ENCODE measurements around the gene NEMP1.

Gene NEMP1

DNA sequence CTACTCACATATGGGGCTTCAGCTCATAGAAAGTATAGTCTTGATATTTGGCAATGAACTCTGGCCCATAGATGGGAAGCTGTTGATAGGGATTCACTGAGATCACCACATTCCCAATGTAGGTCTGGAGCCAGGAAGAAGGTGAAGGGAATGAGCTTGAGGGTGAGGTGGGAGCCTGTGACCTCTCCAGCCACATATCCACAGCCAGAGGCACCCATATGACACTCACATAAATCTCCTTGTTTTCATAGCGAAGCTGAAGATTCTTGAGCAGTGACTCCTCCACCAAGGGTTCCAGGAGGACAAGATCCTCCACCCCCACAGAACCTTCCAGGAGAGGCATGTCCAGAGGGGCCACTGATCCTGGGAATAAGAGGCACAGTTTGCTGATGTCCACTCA, 30.6 kb downstream of the NEMP1 start:
- Histone ChIP-seq H3K4me1 (ENCODE audit: control extremely low read depth in 1 of 4, control insufficient read depth in 4 of 4, insufficient read depth in 4 of 4, low read length in 3 of 4) (peaks cover 0 to 28% (median 7%) of the 10 kb centered on the region in 4 experiments), H3K4me3 (ENCODE audit: control insufficient read depth in 1 of 7, extremely low read depth in 1 of 7, insufficient read depth in 4 of 7, low read depth in 2 of 7, low read length in 6 of 7) (no peak overlapping the region), H3K36me3 (ENCODE audit: control insufficient read depth in 4 of 4, insufficient read depth in 4 of 4, low read length in 3 of 4) (no peaks in the 10 kb centered on the region), H3K27me3 (replicated peaks in 2 of 5; ENCODE audit: control insufficient read depth in 4 of 5, insufficient read depth in 5 of 5, low read length in 4 of 5) (no peaks in the 10 kb centered on the region), H3K9me3 (ENCODE audit: control extremely low read depth in 1 of 5, control insufficient read depth in 4 of 5, insufficient read depth in 2 of 5, low read depth in 1 of 5, low read length in 4 of 5) (no peaks in the 10 kb centered on the region), H3K27ac (ENCODE audit: insufficient read depth in 1 of 2, low read depth in 1 of 2, low read length in 2 of 2, poor library complexity in 1 of 2, severe bottlenecking in 2 of 2) (no peak overlapping the region)
- no CpG with 5 or more reads among the region's 1 CpG for WGBS (ENCODE audit: insufficient coverage)
- no peak for DNase-seq
- CTCF ChIA-PET: interaction anchor here (0.8 to 4.4 kb wide), 8 partner anchors 11 to 125 kb away, joined by 3 to 25 read pairs (median 5); no protein-coding TSS in a partner anchor
- POLR2A ChIA-PET: no interaction called here

DNA sequence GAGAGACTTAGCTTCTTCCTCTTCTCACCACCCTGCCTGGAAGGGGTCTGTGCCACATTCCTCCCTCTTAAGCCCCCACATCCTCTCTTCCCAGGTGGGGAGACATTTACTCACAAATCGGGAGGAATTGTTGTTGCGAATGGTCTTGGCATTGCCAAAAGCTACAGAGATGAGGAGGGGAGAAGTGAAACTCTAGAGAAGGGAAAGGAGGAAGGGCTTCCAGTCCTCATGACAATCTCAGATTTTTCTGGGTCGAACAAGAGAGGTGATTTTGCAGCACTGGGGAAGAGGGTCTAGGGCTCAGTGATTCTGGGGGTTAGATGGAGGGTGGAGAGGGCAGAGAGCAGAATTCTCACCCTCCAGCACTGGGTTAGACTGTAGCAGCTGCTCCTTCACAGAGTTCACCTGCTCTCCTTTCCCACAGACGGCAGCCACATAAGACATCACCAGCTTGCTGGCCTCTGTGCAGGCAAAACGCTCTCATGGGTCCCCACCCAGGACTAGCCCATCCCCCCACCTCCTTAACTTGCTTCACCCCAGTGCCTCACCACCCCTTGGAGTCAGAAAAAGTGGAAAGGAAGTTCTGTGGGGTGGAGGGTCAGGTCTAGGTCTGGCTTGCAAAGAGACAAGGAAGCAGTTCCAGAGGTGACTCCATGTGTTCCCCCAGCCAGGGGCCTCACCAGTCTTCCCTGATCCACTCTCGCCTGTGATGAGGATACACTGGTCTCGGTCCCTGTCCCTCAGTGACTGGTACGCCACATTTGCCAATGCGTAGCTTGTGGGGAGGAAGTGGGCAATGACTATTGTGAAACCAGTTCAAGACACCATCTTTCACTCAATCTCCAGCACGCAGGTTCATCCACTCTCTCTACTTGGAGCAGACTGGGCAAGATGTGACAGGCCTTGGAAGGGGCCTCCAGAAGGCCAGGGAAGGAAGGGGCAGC, 31.4 kb downstream of the NEMP1 start:
- H3K4me1 ChIP-seq (ENCODE audit: control extremely low read depth in 1 of 4, control insufficient read depth in 4 of 4, insufficient read depth in 4 of 4, low read length in 3 of 4): peaks cover 0 to 28% (median 7%) of the 10 kb centered on the region in 4 experiments
- no peaks in the 10 kb centered on the region for H3K9me3 ChIP-seq (ENCODE audit: control extremely low read depth in 1 of 5, control insufficient read depth in 4 of 5, insufficient read depth in 2 of 5, low read depth in 1 of 5, low read length in 4 of 5)
- POLR2A ChIA-PET: no interaction called here
- CTCF ChIA-PET: interaction anchor here (0.5 to 4.4 kb wide), 10 partner anchors 10 to 197 kb away, joined by 3 to 25 read pairs (median 4); no protein-coding TSS in a partner anchor
- peak in 2 of 3 donors; percentile 42 to 53 for DNase-seq
- no peaks in the 10 kb centered on the region for H3K36me3 ChIP-seq (ENCODE audit: control insufficient read depth in 4 of 4, insufficient read depth in 4 of 4, low read length in 3 of 4)
- no peak overlapping the region for H3K4me3 ChIP-seq (ENCODE audit: control insufficient read depth in 1 of 7, extremely low read depth in 1 of 7, insufficient read depth in 4 of 7, low read depth in 2 of 7, low read length in 6 of 7)
- H3K27ac ChIP-seq (ENCODE audit: insufficient read depth in 1 of 2, low read depth in 1 of 2, low read length in 2 of 2, poor library complexity in 1 of 2, severe bottlenecking in 2 of 2): no peak overlapping the region
- H3K27me3 ChIP-seq (replicated peaks in 2 of 5; ENCODE audit: control insufficient read depth in 4 of 5, insufficient read depth in 5 of 5, low read length in 4 of 5): no peaks in the 10 kb centered on the region
- 68% methylated on average over 3 of the region's 10 CpGs for WGBS (ENCODE audit: insufficient coverage)

DNA sequence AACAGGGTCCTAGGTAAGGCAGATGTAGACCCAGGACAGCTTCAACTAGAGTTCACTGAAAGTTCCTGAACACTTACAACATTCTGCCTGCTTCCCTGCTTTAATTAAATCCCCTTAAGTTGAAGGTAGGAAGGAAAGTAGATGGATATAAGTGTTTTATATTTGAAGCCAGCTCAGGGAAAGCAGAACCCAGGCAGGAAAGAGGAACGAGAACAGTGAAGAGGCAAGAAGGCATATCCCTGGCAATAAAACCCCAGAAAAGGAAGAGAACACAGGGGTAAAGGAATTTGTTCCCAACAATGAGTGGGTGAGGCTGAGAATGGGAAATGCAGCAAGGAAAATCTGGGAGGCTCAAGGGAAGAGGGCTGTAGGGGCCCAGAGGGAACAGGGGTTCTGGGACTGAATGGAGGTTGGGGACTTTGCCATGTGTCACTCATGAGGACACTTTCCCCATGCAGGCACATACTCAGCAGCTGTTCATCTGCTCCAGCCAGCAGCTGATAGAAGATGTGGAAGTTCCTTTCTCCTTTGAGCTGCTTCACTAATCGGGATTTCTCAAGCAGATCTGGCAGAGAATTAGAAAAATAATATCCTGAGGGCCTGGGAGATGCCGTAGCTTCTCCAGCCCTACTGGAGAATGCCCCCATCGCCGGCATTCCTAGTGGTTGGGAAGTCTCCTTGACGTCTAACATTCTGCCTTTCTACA, 32.4 kb downstream of the NEMP1 start:
- no peak overlapping the region for H3K27ac ChIP-seq (ENCODE audit: insufficient read depth in 1 of 2, low read depth in 1 of 2, low read length in 2 of 2, poor library complexity in 1 of 2, severe bottlenecking in 2 of 2)
- POLR2A ChIA-PET: no interaction called here
- peaks cover 0 to 29% (median 7%) of the 10 kb centered on the region in 4 experiments for H3K4me1 ChIP-seq (ENCODE audit: control extremely low read depth in 1 of 4, control insufficient read depth in 4 of 4, insufficient read depth in 4 of 4, low read length in 3 of 4)
- CTCF ChIA-PET: interaction anchor here (0.6 to 4.4 kb wide), 5 partner anchors 13 to 38 kb away, joined by 3 to 25 read pairs (median 8); no protein-coding TSS in a partner anchor
- H3K4me3 ChIP-seq (ENCODE audit: control insufficient read depth in 1 of 7, extremely low read depth in 1 of 7, insufficient read depth in 4 of 7, low read depth in 2 of 7, low read length in 6 of 7): no peak overlapping the region
- H3K27me3 ChIP-seq (replicated peaks in 2 of 5; ENCODE audit: control insufficient read depth in 4 of 5, insufficient read depth in 5 of 5, low read length in 4 of 5): no peaks in the 10 kb centered on the region
- H3K36me3 ChIP-seq (ENCODE audit: control insufficient read depth in 4 of 4, insufficient read depth in 4 of 4, low read length in 3 of 4): no peaks in the 10 kb centered on the region
- WGBS (ENCODE audit: insufficient coverage): 80% methylated on average over 6 of the region's 6 CpGs
- no peak for DNase-seq
- no peaks in the 10 kb centered on the region for H3K9me3 ChIP-seq (ENCODE audit: control extremely low read depth in 1 of 5, control insufficient read depth in 4 of 5, insufficient read depth in 2 of 5, low read depth in 1 of 5, low read length in 4 of 5)

DNA sequence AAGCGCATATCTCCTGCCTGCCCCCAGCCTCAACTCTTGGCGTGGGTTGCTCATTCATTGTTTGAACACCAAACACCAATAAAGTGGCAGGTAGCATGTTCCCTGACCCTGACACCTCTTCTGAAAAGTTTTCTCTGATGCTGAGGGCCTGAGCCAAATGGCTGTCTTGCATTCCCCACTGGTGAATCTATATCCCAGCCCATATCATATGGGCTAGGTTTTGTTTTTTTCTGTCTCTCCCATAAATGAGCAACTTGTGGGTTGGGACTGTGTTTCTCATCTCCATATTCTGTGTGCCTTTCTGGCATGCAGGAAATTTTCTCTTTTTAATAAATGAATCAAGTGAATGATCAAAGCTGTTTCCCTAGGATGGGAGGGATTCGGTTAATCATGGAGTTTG, 33.7 kb downstream of the NEMP1 start:
- Histone ChIP-seq H3K4me3 (ENCODE audit: control insufficient read depth in 1 of 7, extremely low read depth in 1 of 7, insufficient read depth in 4 of 7, low read depth in 2 of 7, low read length in 6 of 7) (no peak overlapping the region), H3K27me3 (replicated peaks in 2 of 5; ENCODE audit: control insufficient read depth in 4 of 5, insufficient read depth in 5 of 5, low read length in 4 of 5) (no peaks in the 10 kb centered on the region), H3K36me3 (ENCODE audit: control insufficient read depth in 4 of 4, insufficient read depth in 4 of 4, low read length in 3 of 4) (no peaks in the 10 kb centered on the region), H3K4me1 (ENCODE audit: control extremely low read depth in 1 of 4, control insufficient read depth in 4 of 4, insufficient read depth in 4 of 4, low read length in 3 of 4) (peaks cover 0 to 36% (median 7%) of the 10 kb centered on the region in 4 experiments), H3K9me3 (ENCODE audit: control extremely low read depth in 1 of 5, control insufficient read depth in 4 of 5, insufficient read depth in 2 of 5, low read depth in 1 of 5, low read length in 4 of 5) (no peaks in the 10 kb centered on the region), H3K27ac (ENCODE audit: insufficient read depth in 1 of 2, low read depth in 1 of 2, low read length in 2 of 2, poor library complexity in 1 of 2, severe bottlenecking in 2 of 2) (no peak overlapping the region)
- no peak for DNase-seq
- ChIA-PET CTCF (interaction anchor here (0.7 to 2.1 kb wide), 3 partner anchors 12 to 20 kb away, joined by 3 to 8 read pairs (median 3); no protein-coding TSS in a partner anchor), POLR2A (no interaction called here)
- 100% methylated on average over 2 of the region's 3 CpGs for WGBS (ENCODE audit: insufficient coverage)

- Histone ChIP-seq H3K27ac (ENCODE audit: insufficient read depth in 1 of 2, low read depth in 1 of 2, low read length in 2 of 2, poor library complexity in 1 of 2, severe bottlenecking in 2 of 2) (no peak overlapping the region), H3K4me3 (ENCODE audit: control insufficient read depth in 1 of 7, extremely low read depth in 1 of 7, insufficient read depth in 4 of 7, low read depth in 2 of 7, low read length in 6 of 7) (no peak overlapping the region), H3K4me1 (ENCODE audit: control extremely low read depth in 1 of 4, control insufficient read depth in 4 of 4, insufficient read depth in 4 of 4, low read length in 3 of 4) (peaks cover 0 to 36% (median 7%) of the 10 kb centered on the region in 4 experiments), H3K27me3 (replicated peaks in 2 of 5; ENCODE audit: control insufficient read depth in 4 of 5, insufficient read depth in 5 of 5, low read length in 4 of 5) (no peaks in the 10 kb centered on the region), H3K36me3 (ENCODE audit: control insufficient read depth in 4 of 4, insufficient read depth in 4 of 4, low read length in 3 of 4) (no peaks in the 10 kb centered on the region), H3K9me3 (ENCODE audit: control extremely low read depth in 1 of 5, control insufficient read depth in 4 of 5, insufficient read depth in 2 of 5, low read depth in 1 of 5, low read length in 4 of 5) (no peaks in the 10 kb centered on the region)
- ChIA-PET POLR2A (interaction anchor here (1.3 kb wide), 1 partner anchor 13 kb away, joined by 3 read pairs; no protein-coding TSS in a partner anchor), CTCF (interaction anchor here (0.7 to 2.1 kb wide), 6 partner anchors 11 to 68 kb away, joined by 3 to 8 read pairs (median 3); partner anchors contain the start of gene TAC3)
- DNase-seq: no peak
- 100% methylated on average over 2 of the region's 6 CpGs for WGBS (ENCODE audit: insufficient coverage)
Observed at GRCh38 chr12:57044468-57044867, 34.1 kb downstream of the NEMP1 start.

GRCh38 chr12:57042695-57043094, 35.9 kb downstream of the NEMP1 start:
- H3K27ac ChIP-seq (ENCODE audit: insufficient read depth in 1 of 2, low read depth in 1 of 2, low read length in 2 of 2, poor library complexity in 1 of 2, severe bottlenecking in 2 of 2): no peak overlapping the region
- 100% methylated on average over 2 of the region's 2 CpGs for WGBS (ENCODE audit: insufficient coverage)
- H3K4me3 ChIP-seq (ENCODE audit: control insufficient read depth in 1 of 7, extremely low read depth in 1 of 7, insufficient read depth in 4 of 7, low read depth in 2 of 7, low read length in 6 of 7): no peak overlapping the region
- H3K9me3 ChIP-seq (ENCODE audit: control extremely low read depth in 1 of 5, control insufficient read depth in 4 of 5, insufficient read depth in 2 of 5, low read depth in 1 of 5, low read length in 4 of 5): no peaks in the 10 kb centered on the region
- ChIA-PET POLR2A (no interaction called here), CTCF (interaction anchor here (1.5 to 8.3 kb wide), 4 partner anchors 10 to 17 kb away, joined by 3 to 56 read pairs (median 6); no protein-coding TSS in a partner anchor)
- no peaks in the 10 kb centered on the region for H3K36me3 ChIP-seq (ENCODE audit: control insufficient read depth in 4 of 4, insufficient read depth in 4 of 4, low read length in 3 of 4)
- peaks cover 0 to 24% (median 3%) of the 10 kb centered on the region in 4 experiments for H3K4me1 ChIP-seq (ENCODE audit: control extremely low read depth in 1 of 4, control insufficient read depth in 4 of 4, insufficient read depth in 4 of 4, low read length in 3 of 4)
- DNase-seq: no peak
- H3K27me3 ChIP-seq (replicated peaks in 2 of 5; ENCODE audit: control insufficient read depth in 4 of 5, insufficient read depth in 5 of 5, low read length in 4 of 5): no peaks in the 10 kb centered on the region
